GM12873 (cell line): ENCODE data around the gene CREB5.

Source experiments
- CTCF ChIP-seq: IDR thresholded peaks from 2 replicates; pipeline ENCODE4 v1.5.1; 2012; ENCODE audit warnings: low read depth, mild to moderate bottlenecking, moderate library complexity, low read length, control low read depth; ENCODE audit not compliant: insufficient read depth; ENCODE audit errors: missing control alignments

The CREB5 gene

GRCh38 chr7:28847176-28847575, 434.9 kb downstream of the CREB5 start:
- TF ChIP-seq CTCF, result no peak

DNA sequence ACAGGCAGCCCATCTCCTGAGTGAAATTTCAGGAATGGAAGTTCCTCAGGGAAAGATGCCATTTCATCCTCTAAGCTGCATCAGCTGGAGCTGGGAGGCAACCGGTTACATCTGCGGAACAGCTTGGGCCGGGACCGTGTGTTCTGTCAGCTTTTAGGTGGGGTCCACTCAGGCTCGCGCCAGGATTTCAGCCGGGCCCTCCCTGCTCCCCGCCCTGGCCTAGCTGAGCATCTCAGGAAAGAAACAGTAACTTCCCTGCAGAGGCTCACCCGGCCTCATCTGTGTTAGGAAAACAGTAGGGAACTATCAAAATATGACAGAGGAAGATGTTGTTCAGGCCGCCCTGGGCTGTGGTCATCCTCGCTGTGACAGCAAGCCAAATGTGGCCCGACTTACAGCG, 435.4 kb downstream of the CREB5 start:
- no peak for TF ChIP-seq CTCF

GRCh38 chr7:28848906-28849305, 436.6 kb downstream of the CREB5 start:
- no peak for TF ChIP-seq CTCF

DNA sequence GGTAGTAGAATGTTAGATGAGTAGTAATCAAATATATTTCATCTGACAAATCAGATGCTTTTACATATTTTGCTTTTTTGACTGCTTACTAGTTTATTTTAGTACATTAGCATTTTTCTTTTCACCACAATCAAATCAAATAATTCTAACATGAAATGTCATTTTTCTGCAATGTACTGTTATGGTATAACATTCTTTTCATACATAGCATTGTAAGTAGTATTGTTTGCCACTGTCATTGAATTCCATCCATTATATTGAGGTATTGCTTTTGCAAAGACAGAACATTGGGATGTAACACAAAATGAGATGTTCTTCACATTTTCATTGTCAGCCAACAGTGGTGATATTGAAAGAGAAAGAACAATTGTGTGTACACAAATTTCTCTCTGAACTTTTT, 438.4 kb downstream of the CREB5 start:
- TF ChIP-seq CTCF, result no peak

DNA sequence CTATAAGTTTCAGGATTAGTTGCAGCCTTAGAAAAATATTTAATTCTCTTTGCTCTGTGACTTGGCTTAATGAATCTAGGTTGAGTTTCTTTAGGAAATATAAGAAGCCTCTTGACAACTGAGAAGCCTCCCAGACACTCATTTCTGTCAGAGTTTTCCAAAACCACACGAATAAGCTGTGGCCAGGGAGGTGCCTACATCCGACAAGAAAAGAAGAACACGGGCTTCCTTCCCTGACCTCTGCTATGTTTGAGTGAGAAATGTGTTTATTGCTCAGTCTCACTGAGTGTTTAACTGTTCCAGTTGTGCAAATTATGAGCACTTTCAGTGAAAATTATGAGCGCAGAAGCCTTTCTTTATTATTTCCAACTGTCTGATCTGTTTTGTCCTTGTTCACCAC, 440.8 kb downstream of the CREB5 start:
- TF ChIP-seq CTCF, result no peak

- peak; percentile 86 for TF ChIP-seq CTCF
Observed at GRCh38 chr7:28853834-28854749, 441.8 kb downstream of the CREB5 start.

DNA sequence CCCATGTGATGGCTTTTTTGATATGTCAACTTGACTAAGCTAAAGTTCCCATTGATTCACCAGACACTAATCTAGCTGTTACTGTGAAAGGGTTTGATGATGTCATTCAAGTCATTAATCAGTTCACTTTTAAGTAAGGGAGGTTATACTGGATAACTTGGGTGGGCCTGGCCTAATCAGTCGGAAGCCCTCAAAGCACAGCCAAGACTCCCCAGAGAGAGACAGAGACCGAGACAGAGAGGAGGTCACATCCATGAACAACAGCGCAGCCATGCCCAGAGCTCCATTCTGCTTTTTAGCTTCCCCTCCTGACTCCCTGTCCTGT, 442.4 kb downstream of the CREB5 start:
- no peak for TF ChIP-seq CTCF
